Panc1 (cell line): Measurements from ENCODE around the gene F13A1. TPM values are rescaled to one million over a fixed set of nuclear protein-coding genes. Genes with fewer than 3 reads are reported as not detected.

ENCODE experiments used
- ATAC-seq: fragments of 200-7000 bp; cut with Tn5 transposase; 2 replicates; pipeline ENCODE4 v1.9.1; 2020; ENCODE audit warnings: mild to moderate bottlenecking, moderate library complexity
- BruUV-seq: library from RNA; stranded (reverse); fragments of 400-500 nt; replicated peaks from 2 replicates; lab custom pipeline; 2021; lab: Mats Ljungman, UMichigan
- CTCF ChIA-PET: fragments of 300-600 bp; sonication (Branson Sonifier 250); formaldehyde crosslinking; loops from one replicate; lab custom pipeline; 2022; ENCODE audit warnings: antibody characterized with exemption; lab: Charles Lee
- POLR2A ChIA-PET: fragments of 300-600 bp; sonication (Branson Sonifier 250); formaldehyde crosslinking; loops from one replicate; lab custom pipeline; 2022; ENCODE audit warnings: antibody characterized with exemption; lab: Charles Lee
- DNase-seq: peaks from one replicate; pipeline ENCODE4 v3.0.0-alpha.2; 2010; ENCODE audit warnings: low read depth, low spot score
- H3K27ac ChIP-seq: 2 replicates; pipeline ENCODE4 v1.5.1; 2011; ENCODE audit warnings: mild to moderate bottlenecking, low read length, inconsistent platforms
- H3K27me3 ChIP-seq: fragments of 200-500 bp; sonication (Bioruptor generic); 2 replicates; pipeline ENCODE4 v1.6.0; 2014; ENCODE audit warnings: low read length, inconsistent platforms; ENCODE audit not compliant: control insufficient read depth, insufficient read depth
- H3K36me3 ChIP-seq: fragments of 200-500 bp; sonication (Bioruptor generic); 2 replicates; pipeline ENCODE4 v1.5.1; 2014; ENCODE audit warnings: inconsistent platforms, mild to moderate bottlenecking, low read length, moderate library complexity; ENCODE audit not compliant: control insufficient read depth, insufficient read depth
- H3K4me1 ChIP-seq: 2 replicates; pipeline ENCODE4 v1.5.1; 2011; ENCODE audit warnings: inconsistent platforms, mild to moderate bottlenecking, low read length, moderate library complexity; ENCODE audit not compliant: control insufficient read depth, insufficient read depth
- H3K4me3 ChIP-seq, 2 experiments: 2 replicates each; pipeline ENCODE4 v1.5.1; 2011 to 2012; ENCODE audit warnings: low read depth in 2 of 2, low read length in 2 of 2, mild to moderate bottlenecking in 2 of 2, inconsistent platforms in 1 of 2, moderate library complexity in 1 of 2
- H3K9me3 ChIP-seq: fragments of 200-500 bp; sonication (Bioruptor generic); 2 replicates; pipeline ENCODE4 v1.5.1; 2014; ENCODE audit warnings: low read depth, mild to moderate bottlenecking, inconsistent platforms, low read length, moderate library complexity; ENCODE audit not compliant: control insufficient read depth, insufficient read depth
- POLR2AphosphoS5 ChIP-seq: IDR thresholded peaks from 2 replicates; pipeline ENCODE4 v1.6.1; 2012; ENCODE audit warnings: mild to moderate bottlenecking, low read depth, low read length, moderate library complexity
- REST ChIP-seq, 2 experiments: IDR thresholded peaks; 2 replicates each; pipeline ENCODE4 v1.6.1; 2011 to 2012; ENCODE audit warnings: low read depth in 2 of 2, control low read depth in 1 of 2, low read length in 1 of 2, mild to moderate bottlenecking in 1 of 2, moderate library complexity in 1 of 2; ENCODE audit not compliant: insufficient read depth in 1 of 2
- SIN3A ChIP-seq: IDR thresholded peaks from 2 replicates; pipeline ENCODE4 v1.6.1; 2012; ENCODE audit warnings: low read depth, mild to moderate bottlenecking, low read length, moderate library complexity, borderline replicate concordance; ENCODE audit not compliant: insufficient read depth
- TCF7L2 ChIP-seq: IDR thresholded peaks from 2 replicates; pipeline ENCODE4 v1.6.1; 2011; ENCODE audit warnings: mild to moderate bottlenecking, low read depth, low read length, inconsistent platforms
- in situ Hi-C: cut with HindIII; loops from 2 replicates; pipeline ENCODE4 v1.10.0; 2016; ENCODE audit warnings: low sequenced_read_pairs, low pct_unique_long_range_greater_than_20kb
- intact Hi-C: fragments of 100-400 bp; cut with micrococcal nuclease; formaldehyde crosslinking; loops from one replicate; pipeline ENCODE4 v1.10.0; 2022; ENCODE audit not compliant: unreplicated experiment
- total RNA-seq: library from RNA; stranded (reverse); gene quantifications from one replicate; pipeline ENCODE4 v1.2.1, GENCODE V29; 2021; ENCODE audit not compliant: unreplicated experiment
- TF ChIP-seq, protein P1 (sequence below): fragments of 450-650 bp; IDR thresholded peaks from 2 replicates; pipeline ENCODE4 v1.5.1; 2017; ENCODE audit warnings: mild to moderate bottlenecking

Gene F13A1
- total RNA-seq, 1 experiment from 2014 or later, result 0.26 TPM

DNA sequence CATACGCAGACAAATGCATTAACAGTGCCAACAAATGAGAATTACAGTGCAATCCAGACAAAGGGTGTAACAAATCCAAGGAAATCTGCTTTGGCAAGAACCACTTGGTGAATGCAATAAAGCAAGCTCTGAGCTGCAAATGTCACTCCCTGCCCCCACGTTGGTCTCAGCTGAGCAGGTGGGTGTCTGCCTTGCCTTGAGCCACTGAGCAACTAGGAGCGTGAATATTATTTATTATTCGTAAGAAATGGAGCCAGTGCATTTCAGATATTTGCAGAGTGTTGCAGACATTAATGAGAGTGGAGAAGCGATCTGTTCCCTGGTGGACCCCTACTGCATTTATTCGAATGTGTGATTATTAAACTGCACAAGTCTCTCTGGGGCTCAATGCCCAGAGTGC, 36.6 kb upstream of the F13A1 start:
- no peak overlapping the region for H3K27ac ChIP-seq
- TF ChIP-seq REST (IDR thresholded peaks at IDR 0.05; ENCODE audit: insufficient read depth in 1 of 2, low read depth in 2 of 2, low read length in 1 of 2) (no peak), TCF7L2 (no peak), POLR2AphosphoS5 (no peak), SIN3A (no peak)
- TF ChIP-seq, protein P1, sequence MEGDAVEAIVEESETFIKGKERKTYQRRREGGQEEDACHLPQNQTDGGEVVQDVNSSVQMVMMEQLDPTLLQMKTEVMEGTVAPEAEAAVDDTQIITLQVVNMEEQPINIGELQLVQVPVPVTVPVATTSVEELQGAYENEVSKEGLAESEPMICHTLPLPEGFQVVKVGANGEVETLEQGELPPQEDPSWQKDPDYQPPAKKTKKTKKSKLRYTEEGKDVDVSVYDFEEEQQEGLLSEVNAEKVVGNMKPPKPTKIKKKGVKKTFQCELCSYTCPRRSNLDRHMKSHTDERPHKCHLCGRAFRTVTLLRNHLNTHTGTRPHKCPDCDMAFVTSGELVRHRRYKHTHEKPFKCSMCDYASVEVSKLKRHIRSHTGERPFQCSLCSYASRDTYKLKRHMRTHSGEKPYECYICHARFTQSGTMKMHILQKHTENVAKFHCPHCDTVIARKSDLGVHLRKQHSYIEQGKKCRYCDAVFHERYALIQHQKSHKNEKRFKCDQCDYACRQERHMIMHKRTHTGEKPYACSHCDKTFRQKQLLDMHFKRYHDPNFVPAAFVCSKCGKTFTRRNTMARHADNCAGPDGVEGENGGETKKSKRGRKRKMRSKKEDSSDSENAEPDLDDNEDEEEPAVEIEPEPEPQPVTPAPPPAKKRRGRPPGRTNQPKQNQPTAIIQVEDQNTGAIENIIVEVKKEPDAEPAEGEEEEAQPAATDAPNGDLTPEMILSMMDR, result no peak
- no peaks in the 10 kb centered on the region for H3K36me3 ChIP-seq
- no peaks in the 10 kb centered on the region for H3K4me1 ChIP-seq
- ChIA-PET CTCF (no interaction called here), POLR2A (no interaction called here)
- no peaks in the 10 kb centered on the region for H3K9me3 ChIP-seq
- no peak for DNase-seq
- no peak for ATAC-seq
- H3K4me3 ChIP-seq, result no peak overlapping the region
- in situ Hi-C loops (no loop called here), intact Hi-C loops (no loop called here)
- peaks cover 3% of the 10 kb centered on the region for H3K27me3 ChIP-seq
- no TSS peak for BruUV-seq

DNA sequence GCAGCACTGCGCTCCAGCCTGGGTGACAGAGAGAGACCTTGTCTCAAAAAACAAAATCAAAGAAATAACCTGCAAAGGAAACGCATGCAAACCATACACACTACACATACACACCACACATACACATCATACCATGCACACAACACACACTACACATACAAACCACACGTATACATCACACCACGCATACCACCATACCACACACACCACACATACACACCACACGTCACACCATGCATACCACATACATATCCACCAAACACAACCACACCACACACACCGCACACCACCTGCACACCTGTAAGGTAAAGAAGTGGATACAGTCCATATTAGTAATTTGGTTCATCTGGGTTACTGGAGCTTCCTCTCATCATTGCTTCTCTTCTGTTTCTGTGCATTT, 32.3 kb upstream of the F13A1 start:
- no peak for DNase-seq
- ATAC-seq, result no peak
- in situ Hi-C loops (no loop called here), intact Hi-C loops (no loop called here)
- H3K4me3 ChIP-seq, result no peak overlapping the region
- H3K36me3 ChIP-seq, result no peaks in the 10 kb centered on the region
- ChIA-PET POLR2A (no interaction called here), CTCF (no interaction called here)
- H3K27ac ChIP-seq, result no peak overlapping the region
- no peaks in the 10 kb centered on the region for H3K9me3 ChIP-seq
- BruUV-seq, result no TSS peak
- no peaks in the 10 kb centered on the region for H3K4me1 ChIP-seq
- TF ChIP-seq, protein P1, result no peak
- TF ChIP-seq POLR2AphosphoS5 (no peak), REST (IDR thresholded peaks at IDR 0.05; ENCODE audit: insufficient read depth in 1 of 2, low read depth in 2 of 2, low read length in 1 of 2) (no peak), SIN3A (no peak), TCF7L2 (no peak)
- peaks cover 2% of the 10 kb centered on the region for H3K27me3 ChIP-seq
